SK-N-SH treated with all-trans-retinoic acid at 6 μM for 48 hours (cell line): ENCODE measurements around the gene OLFML2B.

Source experiments
- ATAC-seq: fragments of 200-7000 bp; cut with Tn5 transposase; 3 replicates; pipeline ENCODE4 v1.9.1; 2020; ENCODE audit warnings: mild to moderate bottlenecking, moderate library complexity
- ARNTL ChIP-seq: fragments of 450-650 bp; formaldehyde crosslinking; IDR thresholded peaks from 2 replicates; pipeline ENCODE4 v1.5.0; 2020; ENCODE audit warnings: low read depth, mild to moderate bottlenecking, moderate library complexity, borderline replicate concordance
- BACH2 ChIP-seq: fragments of 250-450 bp; sonication (Bioruptor Pico); IDR thresholded peaks from 2 replicates; pipeline ENCODE4 v1.9.0; 2021; ENCODE audit warnings: mild to moderate bottlenecking, borderline replicate concordance
- CREB5 ChIP-seq: fragments of 250-450 bp; sonication (Bioruptor Pico); IDR thresholded peaks from 2 replicates; pipeline ENCODE4 v1.5.1; 2020; ENCODE audit warnings: low read depth, mild to moderate bottlenecking, moderate library complexity
- CSRNP3 ChIP-seq: fragments of 250-450 bp; sonication (Bioruptor Pico); IDR thresholded peaks from 2 replicates; pipeline ENCODE4 v1.5.1; 2021; ENCODE audit warnings: mild to moderate bottlenecking, moderate library complexity
- ESRRG ChIP-seq: fragments of 250-450 bp; sonication (Bioruptor Pico); IDR thresholded peaks from 2 replicates; pipeline ENCODE4 v1.6.1; 2021; ENCODE audit warnings: mild to moderate bottlenecking
- GLIS3 ChIP-seq: fragments of 250-450 bp; sonication (Bioruptor Pico); IDR thresholded peaks from 2 replicates; pipeline ENCODE4 v1.5.0; 2020; ENCODE audit warnings: mild to moderate bottlenecking, moderate library complexity
- ISL1 ChIP-seq: fragments of 250-450 bp; sonication (Bioruptor Pico); IDR thresholded peaks from 2 replicates; pipeline ENCODE4 v2.1.2; 2022; ENCODE audit warnings: mild to moderate bottlenecking, moderate library complexity
- OSR1 ChIP-seq: fragments of 250-450 bp; sonication (Bioruptor Pico); IDR thresholded peaks from 2 replicates; pipeline ENCODE4 v1.8.0; 2022; ENCODE audit warnings: moderate library complexity, mild to moderate bottlenecking, inconsistent platforms
- PATZ1 ChIP-seq: fragments of 250-450 bp; sonication (Bioruptor Pico); IDR thresholded peaks from 2 replicates; pipeline ENCODE4 v1.8.0; 2020; ENCODE audit warnings: mild to moderate bottlenecking, moderate library complexity, borderline replicate concordance
- RARB ChIP-seq: fragments of 250-450 bp; sonication (Bioruptor Pico); IDR thresholded peaks from 2 replicates; pipeline ENCODE4 v1.8.0; 2021; ENCODE audit warnings: mild to moderate bottlenecking, moderate library complexity
- SNAI2 ChIP-seq: fragments of 250-450 bp; sonication (Bioruptor Pico); IDR thresholded peaks from 2 replicates; pipeline ENCODE4 v1.5.0; 2020; ENCODE audit warnings: mild to moderate bottlenecking, moderate library complexity
- TOX ChIP-seq: fragments of 250-450 bp; sonication (Bioruptor Pico); IDR thresholded peaks from 2 replicates; pipeline ENCODE4 v1.8.0; 2021; ENCODE audit warnings: mild to moderate bottlenecking, moderate library complexity, borderline replicate concordance
- TSHZ2 ChIP-seq: fragments of 250-450 bp; sonication (Bioruptor Pico); IDR thresholded peaks from 2 replicates; pipeline ENCODE4 v1.5.0; 2020; ENCODE audit warnings: mild to moderate bottlenecking, moderate library complexity
- ZC3H10 ChIP-seq: fragments of 250-450 bp; sonication (Bioruptor Pico); IDR thresholded peaks from 2 replicates; pipeline ENCODE4 v1.5.1; 2021; ENCODE audit warnings: mild to moderate bottlenecking, moderate library complexity
- ZFP3 ChIP-seq: fragments of 250-450 bp; sonication (Bioruptor Pico); IDR thresholded peaks from 2 replicates; pipeline ENCODE4 v1.5.0; 2020; ENCODE audit warnings: mild to moderate bottlenecking, moderate library complexity
- ZFP30 ChIP-seq: fragments of 450-650 bp; formaldehyde crosslinking; IDR thresholded peaks from 2 replicates; pipeline ENCODE4 v1.5.0; 2022; ENCODE audit warnings: mild to moderate bottlenecking, moderate library complexity
- ZNF565 ChIP-seq: fragments of 450-650 bp; formaldehyde crosslinking; conservative IDR thresholded peaks from 2 replicates; pipeline ENCODE4 v1.5.0; 2020; ENCODE audit warnings: low read depth, mild to moderate bottlenecking, moderate library complexity
- ZNF70 ChIP-seq: fragments of 450-650 bp; formaldehyde crosslinking; IDR thresholded peaks from 2 replicates; pipeline ENCODE4 v1.5.0; 2020; ENCODE audit warnings: mild to moderate bottlenecking, moderate library complexity
- ZNF8 ChIP-seq: fragments of 450-650 bp; formaldehyde crosslinking; IDR thresholded peaks from 2 replicates; pipeline ENCODE4 v1.5.0; 2020; ENCODE audit warnings: mild to moderate bottlenecking, moderate library complexity

OLFML2B gene

GRCh38 chr1:162070094-162070748 lies 46.6 kb upstream of the OLFML2B start:
- TF ChIP-seq ZFP30 = no peak
- no peak for TF ChIP-seq SNAI2 (CRISPR knock-in tag)
- TF ChIP-seq CSRNP3 (CRISPR knock-in tag) = no peak
- no peak for TF ChIP-seq ZFP3
- TF ChIP-seq PATZ1 = no peak
- TF ChIP-seq GLIS3 = no peak
- no peak for TF ChIP-seq RARB
- TF ChIP-seq OSR1 = no peak
- no peak for TF ChIP-seq ISL1 (CRISPR knock-in tag)
- no peak for TF ChIP-seq ZNF565 (CRISPR knock-in tag)
- peak; percentile 17 for ATAC-seq

GRCh38 chr1:162069334-162070093 lies 45.8 kb upstream of the OLFML2B start, which contains the start of gene NOS1AP:
TSS of gene NOS1AP (plus strand) at chr1:162069691. CDS start at chr1:162070178, 487 bp downstream.
- peak; percentile 98 for ATAC-seq
- TF ChIP-seq PATZ1 = no peak
- no peak for TF ChIP-seq CREB5 (CRISPR knock-in tag)
- no peak for TF ChIP-seq ZNF565 (CRISPR knock-in tag)
- TF ChIP-seq GLIS3 = no peak
- TF ChIP-seq ZC3H10 (CRISPR knock-in tag) = no peak
- no peak for TF ChIP-seq RARB
- no peak for TF ChIP-seq ZFP30
- TF ChIP-seq ARNTL = no peak
- no peak for TF ChIP-seq CSRNP3 (CRISPR knock-in tag)
- no peak for TF ChIP-seq ZNF70 (CRISPR knock-in tag)
- TF ChIP-seq TOX (CRISPR knock-in tag) = no peak
- TF ChIP-seq OSR1 = no peak
- no peak for TF ChIP-seq BACH2 (CRISPR knock-in tag)
- no peak for TF ChIP-seq TSHZ2
- no peak for TF ChIP-seq ISL1 (CRISPR knock-in tag)

GRCh38 chr1:162068301-162068700 lies 44.6 kb upstream of the OLFML2B start:
- ATAC-seq = no peak
- TF ChIP-seq ESRRG (CRISPR knock-in tag) = no peak
- no peak for TF ChIP-seq OSR1
- TF ChIP-seq CSRNP3 (CRISPR knock-in tag) = no peak
- TF ChIP-seq BACH2 (CRISPR knock-in tag) = no peak
- no peak for TF ChIP-seq ZNF565 (CRISPR knock-in tag)
- no peak for TF ChIP-seq ZC3H10 (CRISPR knock-in tag)
- no peak for TF ChIP-seq ZNF70 (CRISPR knock-in tag)
- TF ChIP-seq CREB5 (CRISPR knock-in tag) = no peak
- no peak for TF ChIP-seq TOX (CRISPR knock-in tag)
- TF ChIP-seq ZNF8 (CRISPR knock-in tag) = no peak
- no peak for TF ChIP-seq PATZ1
- TF ChIP-seq ZFP30 = no peak
